ENCODE results near the gene STXBP6. TPM values are rescaled to one million over a fixed set of nuclear protein-coding genes. Genes with fewer than 3 reads are reported as not detected.

Gene STXBP6
- total and polyA plus RNA-seq, 2 experiments from 2014 or later = 19.7 to 29.0 TPM

- peak; percentile 93 for ATAC-seq
- no peak overlapping the region for H2AFZ ChIP-seq
- H3K79me2 ChIP-seq (replicated peaks; ENCODE audit: insufficient read depth) = no peaks in the 10 kb centered on the region
- H3K4me1 ChIP-seq (ENCODE audit: insufficient read depth) = no peaks in the 10 kb centered on the region
- Mint-ChIP-seq H3K4me3 (no peak overlapping the region), H3K27ac (no peak overlapping the region), H3K36me3 (ENCODE audit: low read depth) (no peaks in the 10 kb centered on the region), H3K27me3 (ENCODE audit: insufficient read depth, low read depth, poor library complexity) (peaks cover 4% of the 10 kb centered on the region), H3K4me1 (peaks cover 3% of the 10 kb centered on the region; the same call in 2 of the 3 replicates), H3K9me3 (no peaks in the 10 kb centered on the region)
- no peaks in the 10 kb centered on the region for H3K9me2 ChIP-seq (ENCODE audit: insufficient read depth)
- no peak overlapping the region for H3K4me3 ChIP-seq
- no peak overlapping the region for H3K27ac ChIP-seq (ENCODE audit: low read depth)
- no peaks in the 10 kb centered on the region for H3F3A ChIP-seq (replicated peaks; ENCODE audit: low read depth)
- TF ChIP-seq CTCF (conservative IDR thresholded peaks at IDR 0.05; ENCODE audit: low read depth in 2 of 2) (peak; percentile 88 to 95), EZH2 (IDR thresholded peaks at IDR 0.05; ENCODE audit: low read depth, unreplicated experiment) (no peak)
- no peaks in the 10 kb centered on the region for H3K27me3 ChIP-seq (ENCODE audit: insufficient read depth)
- H3K4me2 ChIP-seq = no peak overlapping the region
- DNase-seq (ENCODE audit: low spot score) = peak; percentile 92
- H4K20me1 ChIP-seq (replicated peaks; ENCODE audit: insufficient read depth) = no peaks in the 10 kb centered on the region
- H3K36me3 ChIP-seq (ENCODE audit: insufficient read depth) = no peaks in the 10 kb centered on the region
Measured at GRCh38 chr14:24806061-24806678, 243.8 kb downstream of the STXBP6 start.

GRCh38 chr14:24804552-24805212, 245.3 kb downstream of the STXBP6 start:
- H3F3A ChIP-seq (replicated peaks; ENCODE audit: low read depth) = no peaks in the 10 kb centered on the region
- Mint-ChIP-seq H3K4me3 (no peak overlapping the region), H3K9me3 (no peaks in the 10 kb centered on the region), H3K27ac (no peak overlapping the region), H3K27me3 (ENCODE audit: insufficient read depth, low read depth, poor library complexity) (peaks cover 4% of the 10 kb centered on the region), H3K36me3 (ENCODE audit: low read depth) (no peaks in the 10 kb centered on the region), H3K4me1 (peaks cover 3% of the 10 kb centered on the region; the same call in 2 of the 3 replicates)
- no peaks in the 10 kb centered on the region for H3K79me2 ChIP-seq (replicated peaks; ENCODE audit: insufficient read depth)
- H2AFZ ChIP-seq = no peak overlapping the region
- H3K9me2 ChIP-seq (ENCODE audit: insufficient read depth) = no peaks in the 10 kb centered on the region
- ATAC-seq (no peak), DNase-seq (ENCODE audit: low spot score) (no peak)
- H4K20me1 ChIP-seq (replicated peaks; ENCODE audit: insufficient read depth) = no peaks in the 10 kb centered on the region
- no peak overlapping the region for H3K27ac ChIP-seq (ENCODE audit: low read depth)
- H3K27me3 ChIP-seq (ENCODE audit: insufficient read depth) = no peaks in the 10 kb centered on the region
- H3K4me1 ChIP-seq (ENCODE audit: insufficient read depth) = no peaks in the 10 kb centered on the region
- no peak overlapping the region for H3K4me3 ChIP-seq
- no peak overlapping the region for H3K4me2 ChIP-seq
- H3K36me3 ChIP-seq (ENCODE audit: insufficient read depth) = no peaks in the 10 kb centered on the region
- TF ChIP-seq STAT1 (IDR thresholded peaks at IDR 0.05; ENCODE audit: unreplicated experiment) (no peak), ETS1 (IDR thresholded peaks at IDR 0.05) (no peak), POLR2AphosphoS5 (IDR thresholded peaks at IDR 0.05; ENCODE audit: low read depth) (no peak), ZNF114 (CRISPR knock-in tag; IDR thresholded peaks at IDR 0.05) (no peak), CREB1 (CRISPR knock-in tag; IDR thresholded peaks at IDR 0.05; ENCODE audit: low read depth) (no peak)
- TF ChIP-seq, protein P1, sequence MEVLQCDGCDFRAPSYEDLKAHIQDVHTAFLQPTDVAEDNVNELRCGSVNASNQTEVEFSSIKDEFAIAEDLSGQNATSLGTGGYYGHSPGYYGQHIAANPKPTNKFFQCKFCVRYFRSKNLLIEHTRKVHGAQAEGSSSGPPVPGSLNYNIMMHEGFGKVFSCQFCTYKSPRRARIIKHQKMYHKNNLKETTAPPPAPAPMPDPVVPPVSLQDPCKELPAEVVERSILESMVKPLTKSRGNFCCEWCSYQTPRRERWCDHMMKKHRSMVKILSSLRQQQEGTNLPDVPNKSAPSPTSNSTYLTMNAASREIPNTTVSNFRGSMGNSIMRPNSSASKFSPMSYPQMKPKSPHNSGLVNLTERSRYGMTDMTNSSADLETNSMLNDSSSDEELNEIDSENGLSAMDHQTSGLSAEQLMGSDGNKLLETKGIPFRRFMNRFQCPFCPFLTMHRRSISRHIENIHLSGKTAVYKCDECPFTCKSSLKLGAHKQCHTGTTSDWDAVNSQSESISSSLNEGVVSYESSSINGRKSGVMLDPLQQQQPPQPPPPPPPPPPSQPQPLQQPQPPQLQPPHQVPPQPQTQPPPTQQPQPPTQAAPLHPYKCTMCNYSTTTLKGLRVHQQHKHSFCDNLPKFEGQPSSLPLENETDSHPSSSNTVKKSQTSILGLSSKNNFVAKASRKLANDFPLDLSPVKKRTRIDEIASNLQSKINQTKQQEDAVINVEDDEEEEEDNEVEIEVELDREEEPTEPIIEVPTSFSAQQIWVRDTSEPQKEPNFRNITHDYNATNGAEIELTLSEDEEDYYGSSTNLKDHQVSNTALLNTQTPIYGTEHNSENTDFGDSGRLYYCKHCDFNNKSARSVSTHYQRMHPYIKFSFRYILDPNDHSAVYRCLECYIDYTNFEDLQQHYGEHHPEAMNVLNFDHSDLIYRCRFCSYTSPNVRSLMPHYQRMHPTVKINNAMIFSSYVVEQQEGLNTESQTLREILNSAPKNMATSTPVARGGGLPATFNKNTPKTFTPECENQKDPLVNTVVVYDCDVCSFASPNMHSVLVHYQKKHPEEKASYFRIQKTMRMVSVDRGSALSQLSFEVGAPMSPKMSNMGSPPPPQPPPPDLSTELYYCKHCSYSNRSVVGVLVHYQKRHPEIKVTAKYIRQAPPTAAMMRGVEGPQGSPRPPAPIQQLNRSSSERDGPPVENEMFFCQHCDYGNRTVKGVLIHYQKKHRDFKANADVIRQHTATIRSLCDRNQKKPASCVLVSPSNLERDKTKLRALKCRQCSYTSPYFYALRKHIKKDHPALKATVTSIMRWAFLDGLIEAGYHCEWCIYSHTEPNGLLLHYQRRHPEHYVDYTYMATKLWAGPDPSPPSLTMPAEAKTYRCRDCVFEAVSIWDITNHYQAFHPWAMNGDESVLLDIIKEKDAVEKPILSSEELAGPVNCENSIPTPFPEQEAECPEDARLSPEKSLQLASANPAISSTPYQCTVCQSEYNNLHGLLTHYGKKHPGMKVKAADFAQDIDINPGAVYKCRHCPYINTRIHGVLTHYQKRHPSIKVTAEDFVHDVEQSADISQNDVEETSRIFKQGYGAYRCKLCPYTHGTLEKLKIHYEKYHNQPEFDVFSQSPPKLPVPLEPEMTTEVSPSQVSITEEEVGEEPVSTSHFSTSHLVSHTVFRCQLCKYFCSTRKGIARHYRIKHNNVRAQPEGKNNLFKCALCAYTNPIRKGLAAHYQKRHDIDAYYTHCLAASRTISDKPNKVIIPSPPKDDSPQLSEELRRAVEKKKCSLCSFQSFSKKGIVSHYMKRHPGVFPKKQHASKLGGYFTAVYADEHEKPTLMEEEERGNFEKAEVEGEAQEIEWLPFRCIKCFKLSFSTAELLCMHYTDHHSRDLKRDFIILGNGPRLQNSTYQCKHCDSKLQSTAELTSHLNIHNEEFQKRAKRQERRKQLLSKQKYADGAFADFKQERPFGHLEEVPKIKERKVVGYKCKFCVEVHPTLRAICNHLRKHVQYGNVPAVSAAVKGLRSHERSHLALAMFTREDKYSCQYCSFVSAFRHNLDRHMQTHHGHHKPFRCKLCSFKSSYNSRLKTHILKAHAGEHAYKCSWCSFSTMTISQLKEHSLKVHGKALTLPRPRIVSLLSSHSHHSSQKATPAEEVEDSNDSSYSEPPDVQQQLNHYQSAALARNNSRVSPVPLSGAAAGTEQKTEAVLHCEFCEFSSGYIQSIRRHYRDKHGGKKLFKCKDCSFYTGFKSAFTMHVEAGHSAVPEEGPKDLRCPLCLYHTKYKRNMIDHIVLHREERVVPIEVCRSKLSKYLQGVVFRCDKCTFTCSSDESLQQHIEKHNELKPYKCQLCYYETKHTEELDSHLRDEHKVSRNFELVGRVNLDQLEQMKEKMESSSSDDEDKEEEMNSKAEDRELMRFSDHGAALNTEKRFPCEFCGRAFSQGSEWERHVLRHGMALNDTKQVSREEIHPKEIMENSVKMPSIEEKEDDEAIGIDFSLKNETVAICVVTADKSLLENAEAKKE (CRISPR knock-in tag; IDR thresholded peaks at IDR 0.05) = no peak

Data from GM23338 (cell line).